GM12891 (cell line): Measurements from ENCODE around the gene SLCO2A1.

Experiments
- POLR2A ChIP-seq: IDR thresholded peaks from 2 replicates; pipeline ENCODE4 v1.6.1; 2011; ENCODE audit warnings: low read depth, low read length, control low read depth
- POLR2AphosphoS5 ChIP-seq: IDR thresholded peaks from 2 replicates; pipeline ENCODE4 v1.6.1; 2011; ENCODE audit warnings: low read depth, low read length, control low read depth

DNA sequence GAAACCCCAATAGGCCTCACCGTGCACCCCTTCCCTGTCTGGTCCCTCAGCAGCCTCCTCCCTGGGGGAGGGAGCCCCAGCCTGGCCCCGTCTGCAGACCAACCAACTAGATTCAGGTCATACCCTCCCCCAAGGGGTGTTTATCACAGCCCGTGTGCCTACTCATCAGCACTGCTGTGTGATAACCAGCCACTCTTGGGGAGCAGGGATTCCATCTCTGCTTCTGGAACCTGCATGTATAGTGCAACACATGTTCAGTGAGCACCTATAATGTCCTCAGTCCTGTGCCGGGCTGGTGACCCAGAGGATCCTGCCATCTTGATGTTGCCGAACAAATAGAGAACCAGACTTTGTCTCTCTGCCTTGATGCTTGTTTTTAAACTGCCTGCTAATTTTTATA lies 6.6 kb upstream of the SLCO2A1 start:
- no peak for TF ChIP-seq POLR2A
- TF ChIP-seq POLR2AphosphoS5 = no peak
